COLO829 (cell line): ENCODE results near the gene LINGO1.

Experiments used
- DNase-seq: peaks from one replicate; pipeline ENCODE4 v3.0.0; 2012; ENCODE audit warnings: low spot score

Gene LINGO1

DNA sequence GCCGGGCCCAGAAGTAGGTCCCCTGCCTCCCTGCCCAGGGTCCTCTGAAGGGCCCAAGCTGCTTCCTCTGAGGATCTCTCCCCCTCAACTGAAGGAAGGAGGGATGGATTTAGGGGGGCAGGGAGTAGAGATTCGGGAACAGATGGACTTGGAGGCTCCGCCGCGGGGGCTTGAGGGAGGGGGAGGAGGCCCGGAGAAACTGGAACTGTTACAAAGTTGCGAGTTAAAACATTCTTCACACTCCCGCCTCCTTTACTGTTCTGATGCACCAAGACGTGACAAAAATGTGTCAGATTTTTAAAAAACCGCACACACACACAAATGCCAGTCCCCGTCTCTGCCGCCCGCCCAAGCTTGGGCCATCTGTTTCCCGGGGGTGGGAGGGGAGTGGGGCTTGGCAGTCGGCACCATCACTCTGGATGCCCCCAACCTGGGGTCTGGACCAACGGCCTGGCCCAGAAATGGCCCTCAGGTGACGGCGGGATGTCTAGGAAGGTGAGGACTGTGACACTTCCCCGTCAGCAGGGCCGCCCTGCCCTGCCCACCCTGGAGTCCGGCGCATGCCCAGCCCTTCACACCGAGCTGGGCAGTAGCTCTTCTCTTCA, 25.0 kb upstream of the LINGO1 start:
- no peak for DNase-seq

DNA sequence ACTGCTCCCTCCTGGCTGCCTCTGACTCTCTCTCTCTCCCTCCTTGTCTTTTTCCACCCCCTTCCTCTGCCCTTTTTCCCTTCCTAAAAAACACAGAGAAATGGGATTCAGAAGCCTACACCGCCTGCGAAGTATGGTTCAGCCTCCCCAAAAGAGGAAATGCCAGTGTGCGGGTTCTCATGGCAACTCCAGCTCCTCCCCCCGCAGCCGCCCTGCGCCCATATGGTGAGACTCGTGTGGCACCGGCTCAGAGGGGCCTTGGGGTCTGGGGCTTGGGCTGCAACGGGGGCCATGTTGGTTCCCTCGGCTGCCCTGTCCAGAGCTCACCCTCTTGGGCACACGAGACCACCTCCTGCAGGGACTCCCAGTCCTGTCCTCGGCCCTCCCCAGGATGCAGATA, 23.6 kb upstream of the LINGO1 start:
- DNase-seq: no peak

DNA sequence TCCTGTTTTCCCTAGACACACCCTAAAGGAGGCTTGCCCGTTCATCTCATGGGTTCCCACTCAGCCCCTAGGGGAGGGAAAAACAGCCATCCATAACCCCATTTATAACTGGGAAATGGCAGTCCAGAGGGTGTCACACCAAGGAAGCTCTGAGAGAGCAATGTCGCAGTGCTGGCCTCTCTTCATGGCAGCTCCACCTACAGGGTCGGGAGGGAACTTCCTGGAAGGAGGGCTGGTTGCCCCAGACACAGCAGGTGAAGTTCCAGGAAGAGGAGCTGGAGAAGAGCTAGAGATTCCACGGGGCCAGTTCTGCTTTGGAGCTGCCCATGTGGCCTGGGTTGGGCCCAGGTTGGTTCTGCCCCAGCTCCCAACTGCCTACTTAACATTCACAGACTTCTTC, 22.3 kb upstream of the LINGO1 start:
- DNase-seq: peak; percentile 21

DNA sequence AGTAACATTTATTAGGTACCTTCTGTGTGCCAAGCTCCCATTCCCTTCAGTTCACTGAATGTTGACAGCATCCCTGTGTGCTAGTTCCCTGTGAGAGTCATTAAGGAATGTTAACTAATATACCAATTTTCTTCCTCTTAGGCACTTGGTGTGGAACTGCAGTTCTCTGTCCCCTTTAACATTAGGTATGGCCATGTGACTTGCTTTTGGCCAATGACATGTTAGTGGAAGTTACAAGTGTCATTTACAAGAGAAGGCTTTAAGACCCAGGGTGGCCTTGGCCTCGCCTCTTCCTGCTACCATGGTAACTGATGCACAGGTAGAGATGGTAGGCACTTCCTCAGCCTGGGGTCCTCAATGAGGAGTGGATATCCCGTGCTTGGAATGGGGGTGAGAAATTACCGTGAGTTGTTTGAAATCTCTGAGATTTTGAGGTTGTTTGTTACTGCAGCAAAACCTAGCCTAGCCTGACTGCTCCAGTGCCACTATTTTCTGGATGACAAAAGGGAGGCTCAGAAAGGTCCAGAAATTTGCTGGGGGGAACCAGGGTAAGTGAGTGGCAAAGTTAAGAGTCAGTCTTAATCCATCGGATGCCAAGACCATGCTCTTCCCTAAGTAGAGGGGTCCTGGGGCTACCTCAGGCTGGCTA, 21.2 kb upstream of the LINGO1 start:
- DNase-seq: no peak

- DNase-seq: no peak
These were observed 17.6 kb upstream of the LINGO1 start for GRCh38 chr15:77650265-77650664.

GRCh38 chr15:77649610-77650009, 16.9 kb upstream of the LINGO1 start:
- DNase-seq: no peak

DNA sequence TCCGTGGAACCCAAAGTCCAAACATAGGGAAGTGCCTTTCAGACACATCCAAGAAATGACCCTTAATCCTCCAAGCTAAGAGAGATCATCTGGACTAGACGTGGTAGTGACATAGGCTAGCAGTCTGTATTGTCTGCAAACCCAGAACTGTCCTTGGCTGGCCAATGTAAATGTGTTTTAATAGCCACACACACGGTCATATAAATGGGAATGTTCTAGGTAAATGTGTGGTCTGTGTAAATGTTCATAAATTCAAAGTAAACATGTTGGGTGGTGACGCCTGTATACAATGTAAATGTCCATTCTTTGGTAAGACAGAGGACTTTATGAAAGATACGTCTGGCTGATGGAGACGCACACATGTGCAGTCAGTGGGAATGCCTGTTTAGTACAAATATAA, 16.3 kb upstream of the LINGO1 start:
- no peak for DNase-seq

DNA sequence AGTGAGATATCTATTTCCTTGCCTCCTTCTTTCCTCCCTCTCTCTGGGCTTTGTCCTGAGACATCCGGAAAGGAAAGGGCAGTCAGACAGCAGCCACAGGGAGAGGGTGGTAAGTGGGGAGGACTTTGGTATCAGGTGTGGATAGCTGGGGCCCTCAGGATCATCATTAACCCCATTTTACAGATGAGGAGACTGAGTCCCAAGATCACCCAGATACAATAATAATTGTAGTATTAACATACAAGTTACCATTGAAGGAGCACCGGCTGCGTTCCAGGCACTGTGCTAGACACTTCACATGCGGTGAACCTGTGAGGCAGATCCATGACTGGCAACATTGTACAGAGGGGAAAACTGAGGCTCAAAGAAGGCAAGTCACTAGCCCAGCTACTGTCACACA, 15.2 kb upstream of the LINGO1 start:
- no peak for DNase-seq

DNA sequence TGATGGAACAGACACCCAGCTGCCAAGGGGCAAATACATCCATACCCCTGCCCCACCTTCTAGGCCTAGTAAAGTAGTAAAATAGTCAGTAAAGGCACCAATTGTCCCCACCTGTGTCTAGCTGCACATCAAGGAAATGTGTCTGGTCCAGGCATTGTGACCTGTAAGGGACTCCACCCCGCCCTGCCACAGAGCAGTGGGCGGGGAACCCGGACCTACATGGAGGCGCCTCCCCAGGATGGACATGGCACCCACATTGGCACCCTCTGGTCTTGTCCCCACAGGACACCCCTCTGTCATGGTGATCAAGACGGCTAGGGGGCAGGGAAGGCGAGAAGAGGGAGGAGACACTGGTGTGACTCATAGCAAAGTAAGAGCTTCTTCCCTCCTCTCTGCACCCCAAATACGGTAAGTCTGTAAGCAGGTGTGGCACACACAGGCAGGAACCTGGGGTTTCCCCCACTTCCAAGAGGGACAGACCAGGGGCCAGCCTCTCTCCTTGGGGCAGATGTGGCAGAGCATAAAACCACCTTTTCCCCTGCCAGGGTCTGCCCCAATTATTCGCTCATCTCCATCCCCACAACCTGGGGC, 13.5 kb upstream of the LINGO1 start:
- DNase-seq: no peak

DNA sequence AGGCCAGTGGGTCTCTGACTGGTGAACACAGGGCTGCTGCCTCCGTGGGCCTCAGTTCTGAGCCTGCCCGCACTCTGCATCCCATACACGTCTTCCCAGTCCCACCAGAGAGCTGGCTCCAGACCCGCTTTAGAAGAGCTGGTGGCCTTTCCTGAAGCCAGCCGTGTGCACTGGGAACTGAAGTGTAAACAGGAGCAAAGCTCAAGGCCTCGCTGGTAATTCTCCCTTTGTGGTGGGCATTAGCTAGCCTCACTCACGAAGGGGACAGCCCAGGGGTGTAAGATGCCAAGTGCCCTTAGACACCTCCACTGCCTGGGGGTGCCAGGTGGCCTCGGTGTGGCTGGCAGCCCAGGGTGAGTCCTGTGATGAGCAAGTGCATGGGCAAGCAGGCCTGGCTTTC, 12.9 kb upstream of the LINGO1 start:
- DNase-seq: no peak

GRCh38 chr15:77644543-77645247, 12.0 kb upstream of the LINGO1 start:
- no peak for DNase-seq

- no peak for DNase-seq
These were observed 11.1 kb upstream of the LINGO1 start for GRCh38 chr15:77643764-77644163.

GRCh38 chr15:77642793-77643430, 10.2 kb upstream of the LINGO1 start:
- no peak for DNase-seq

DNA sequence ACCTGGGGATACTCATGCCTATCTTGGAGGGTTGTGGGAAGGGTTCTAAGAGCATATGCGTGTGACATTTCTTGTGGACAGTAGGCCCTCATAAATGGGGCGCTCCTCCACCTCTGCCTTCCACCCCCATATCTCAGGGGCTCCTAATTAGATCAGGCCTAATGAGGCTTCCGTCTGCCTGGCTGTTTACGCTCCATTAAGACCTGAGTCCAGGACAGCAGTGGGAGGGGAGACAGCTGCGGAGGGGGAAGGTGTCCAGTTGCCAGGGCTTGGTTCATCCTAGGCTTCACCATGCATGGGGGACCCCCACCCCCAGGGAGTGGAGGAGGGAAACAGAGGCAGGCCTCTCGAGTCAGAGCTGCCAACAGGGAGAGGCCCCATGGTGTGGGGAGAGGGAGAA, 9.3 kb upstream of the LINGO1 start:
- DNase-seq: no peak

GRCh38 chr15:77640615-77641014, 7.9 kb upstream of the LINGO1 start:
- no peak for DNase-seq

DNA sequence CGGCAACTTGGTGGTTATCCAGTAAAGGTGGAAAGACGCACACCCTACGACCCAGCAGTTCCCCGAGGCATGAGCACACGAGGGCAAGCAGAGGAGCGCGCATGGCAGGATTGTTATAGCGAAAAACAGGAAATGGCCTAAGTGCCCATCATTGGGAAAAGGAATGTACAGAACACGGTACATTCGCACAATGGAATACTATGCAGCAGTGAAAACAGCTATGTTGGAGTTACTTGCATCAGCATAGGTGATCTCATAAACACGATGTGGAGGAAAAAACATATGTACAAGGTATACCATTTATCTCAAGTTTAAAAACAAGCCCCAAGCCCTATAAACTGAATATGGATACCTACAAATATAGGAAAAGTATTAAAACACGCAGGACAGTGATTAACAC, 6.7 kb upstream of the LINGO1 start:
- no peak for DNase-seq

- DNase-seq: no peak
These were observed 5.4 kb upstream of the LINGO1 start for GRCh38 chr15:77637851-77638692.

DNA sequence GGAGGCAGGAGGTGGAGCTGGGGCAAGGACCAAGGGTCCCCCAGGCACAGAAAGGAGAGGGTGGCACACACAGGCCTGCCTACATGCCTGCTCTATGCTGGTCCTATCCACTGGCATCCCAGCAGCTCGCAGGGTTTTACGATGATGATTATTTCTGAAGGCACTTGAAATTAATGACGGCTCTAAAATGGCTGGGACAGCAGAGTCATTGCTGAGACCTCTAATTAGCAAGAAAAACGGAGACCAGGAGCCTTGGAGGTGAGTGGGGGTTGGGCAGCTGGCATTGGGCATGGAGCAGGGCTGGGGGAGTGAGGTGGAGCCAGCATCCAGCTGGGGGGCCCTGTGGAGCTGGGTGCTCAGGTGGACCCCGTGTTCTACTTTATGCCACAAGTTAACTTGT, 3.5 kb upstream of the LINGO1 start:
- DNase-seq: no peak

DNA sequence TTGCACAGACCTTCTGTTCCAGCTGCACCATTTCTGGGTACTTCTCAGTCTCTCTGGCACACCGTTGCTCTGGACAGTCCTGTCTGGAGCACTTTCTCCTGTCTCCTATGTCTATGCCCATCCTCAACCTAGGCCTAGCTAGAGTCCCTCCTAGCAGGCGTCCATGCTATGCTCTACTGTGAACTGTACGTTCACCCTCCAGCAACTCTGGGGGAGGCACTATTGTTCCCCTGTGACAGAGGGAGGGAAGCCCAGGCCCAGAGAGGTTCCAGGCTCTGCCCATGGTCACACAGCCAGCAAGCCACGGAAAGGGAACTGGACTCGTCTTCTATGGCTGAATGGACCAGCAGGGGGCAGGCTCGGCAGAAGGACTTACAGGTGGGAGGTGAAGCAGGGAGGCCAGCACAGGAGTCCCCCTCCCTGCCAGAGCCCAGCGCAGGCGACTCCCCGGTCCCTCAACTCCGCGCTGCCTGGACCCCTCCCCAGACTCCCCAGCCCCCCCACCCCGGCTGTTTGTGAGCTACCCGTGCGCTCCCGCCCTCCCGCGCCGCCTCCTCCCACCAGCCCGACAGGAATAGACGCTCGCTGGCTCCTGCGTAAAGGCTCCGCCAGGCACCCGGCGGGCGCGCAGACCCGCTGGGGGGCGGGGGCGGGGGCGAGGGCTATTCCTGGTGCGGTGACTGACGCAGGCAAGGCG, 1.7 kb upstream of the LINGO1 start:
- no peak for DNase-seq

- no peak for DNase-seq
These were observed 1.2 kb upstream of the LINGO1 start for GRCh38 chr15:77633913-77634265.
